Measurements from ENCODE around the gene LDB2. TPM values are rescaled to one million over a fixed set of nuclear protein-coding genes. Genes with fewer than 3 reads are reported as not detected.

LDB2 gene
- total RNA-seq, 1 experiment from 2014 or later, result not detected

DNA sequence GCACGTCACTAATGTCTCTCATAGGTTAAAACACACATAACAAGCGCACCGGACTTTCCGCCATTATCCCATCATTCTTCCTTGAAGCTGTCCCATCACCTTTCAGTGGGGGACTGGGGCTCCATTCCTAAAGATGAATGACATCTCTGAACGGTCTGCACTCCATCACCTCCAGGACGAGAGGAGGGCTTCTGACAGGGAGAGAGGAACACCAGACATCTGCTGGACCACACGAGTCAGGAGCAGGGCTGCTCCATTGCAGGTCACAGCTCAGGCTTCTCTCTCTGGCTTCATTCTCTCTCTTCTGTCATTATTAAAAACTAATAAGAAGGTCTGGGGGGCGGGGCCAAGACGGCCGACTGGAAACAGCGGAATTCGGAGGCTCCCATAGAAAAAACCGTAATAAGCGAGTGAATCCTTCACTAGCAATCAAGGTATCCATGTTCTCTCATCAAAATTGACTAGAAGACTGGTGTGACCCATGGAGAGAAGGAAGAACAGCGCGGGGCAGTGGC lies 289.8 kb downstream of the LDB2 start:
- H3K27ac Mint-ChIP-seq (ENCODE audit: unreplicated experiment), result no peak overlapping the region
- CTCF ChIA-PET, result no interaction called here
- no TSS peak for BruUV-seq (replicated peaks)
- TF ChIP-seq, protein P1, sequence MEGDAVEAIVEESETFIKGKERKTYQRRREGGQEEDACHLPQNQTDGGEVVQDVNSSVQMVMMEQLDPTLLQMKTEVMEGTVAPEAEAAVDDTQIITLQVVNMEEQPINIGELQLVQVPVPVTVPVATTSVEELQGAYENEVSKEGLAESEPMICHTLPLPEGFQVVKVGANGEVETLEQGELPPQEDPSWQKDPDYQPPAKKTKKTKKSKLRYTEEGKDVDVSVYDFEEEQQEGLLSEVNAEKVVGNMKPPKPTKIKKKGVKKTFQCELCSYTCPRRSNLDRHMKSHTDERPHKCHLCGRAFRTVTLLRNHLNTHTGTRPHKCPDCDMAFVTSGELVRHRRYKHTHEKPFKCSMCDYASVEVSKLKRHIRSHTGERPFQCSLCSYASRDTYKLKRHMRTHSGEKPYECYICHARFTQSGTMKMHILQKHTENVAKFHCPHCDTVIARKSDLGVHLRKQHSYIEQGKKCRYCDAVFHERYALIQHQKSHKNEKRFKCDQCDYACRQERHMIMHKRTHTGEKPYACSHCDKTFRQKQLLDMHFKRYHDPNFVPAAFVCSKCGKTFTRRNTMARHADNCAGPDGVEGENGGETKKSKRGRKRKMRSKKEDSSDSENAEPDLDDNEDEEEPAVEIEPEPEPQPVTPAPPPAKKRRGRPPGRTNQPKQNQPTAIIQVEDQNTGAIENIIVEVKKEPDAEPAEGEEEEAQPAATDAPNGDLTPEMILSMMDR (IDR thresholded peaks at IDR 0.05; ENCODE audit: unreplicated experiment), result no peak
- no peaks in the 10 kb centered on the region for H3K4me1 Mint-ChIP-seq (ENCODE audit: low read depth, unreplicated experiment)
- no peaks in the 10 kb centered on the region for H3K36me3 Mint-ChIP-seq (ENCODE audit: insufficient read depth, unreplicated experiment)
- intact Hi-C loops (cut with micrococcal nuclease; ENCODE audit: unreplicated experiment), result no loop called here
- H3K9me3 Mint-ChIP-seq (ENCODE audit: low read depth, unreplicated experiment), result peaks cover 2% of the 10 kb centered on the region
- no peaks in the 10 kb centered on the region for H3K27me3 Mint-ChIP-seq (ENCODE audit: unreplicated experiment)
- DNase-seq, result no peak
- no peak overlapping the region for H3K4me3 Mint-ChIP-seq (ENCODE audit: low read depth, unreplicated experiment)

DNA sequence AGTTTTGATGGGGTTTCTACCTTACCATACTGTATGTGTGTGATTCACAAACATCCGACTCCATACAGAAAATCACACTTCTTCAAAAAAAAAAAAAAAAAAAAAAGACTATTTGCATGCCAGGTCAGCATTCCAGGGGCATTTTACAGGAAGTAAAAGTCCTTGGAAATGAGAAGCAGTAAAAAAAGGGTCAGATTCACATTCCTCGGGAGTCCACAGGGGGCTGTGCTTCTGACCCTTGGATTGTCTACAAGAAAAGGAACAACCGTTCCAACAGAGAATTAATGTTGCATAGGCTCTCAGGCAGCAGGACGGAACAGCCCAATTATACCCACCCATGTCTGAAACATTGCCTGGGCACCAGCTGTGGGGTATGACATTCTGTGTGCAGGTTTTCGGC lies 290.3 kb downstream of the LDB2 start:
- Mint-ChIP-seq H3K4me1 (ENCODE audit: low read depth, unreplicated experiment) (no peaks in the 10 kb centered on the region), H3K4me3 (ENCODE audit: low read depth, unreplicated experiment) (no peak overlapping the region), H3K27ac (ENCODE audit: unreplicated experiment) (no peak overlapping the region), H3K27me3 (ENCODE audit: unreplicated experiment) (no peaks in the 10 kb centered on the region), H3K36me3 (ENCODE audit: insufficient read depth, unreplicated experiment) (no peaks in the 10 kb centered on the region), H3K9me3 (ENCODE audit: low read depth, unreplicated experiment) (peaks cover 2% of the 10 kb centered on the region)
- intact Hi-C loops (cut with micrococcal nuclease; ENCODE audit: unreplicated experiment), result no loop called here
- CTCF ChIA-PET, result no interaction called here
- TF ChIP-seq, protein P1 (IDR thresholded peaks at IDR 0.05; ENCODE audit: unreplicated experiment), result no peak
- no TSS peak for BruUV-seq (replicated peaks)
- DNase-seq, result no peak

DNA sequence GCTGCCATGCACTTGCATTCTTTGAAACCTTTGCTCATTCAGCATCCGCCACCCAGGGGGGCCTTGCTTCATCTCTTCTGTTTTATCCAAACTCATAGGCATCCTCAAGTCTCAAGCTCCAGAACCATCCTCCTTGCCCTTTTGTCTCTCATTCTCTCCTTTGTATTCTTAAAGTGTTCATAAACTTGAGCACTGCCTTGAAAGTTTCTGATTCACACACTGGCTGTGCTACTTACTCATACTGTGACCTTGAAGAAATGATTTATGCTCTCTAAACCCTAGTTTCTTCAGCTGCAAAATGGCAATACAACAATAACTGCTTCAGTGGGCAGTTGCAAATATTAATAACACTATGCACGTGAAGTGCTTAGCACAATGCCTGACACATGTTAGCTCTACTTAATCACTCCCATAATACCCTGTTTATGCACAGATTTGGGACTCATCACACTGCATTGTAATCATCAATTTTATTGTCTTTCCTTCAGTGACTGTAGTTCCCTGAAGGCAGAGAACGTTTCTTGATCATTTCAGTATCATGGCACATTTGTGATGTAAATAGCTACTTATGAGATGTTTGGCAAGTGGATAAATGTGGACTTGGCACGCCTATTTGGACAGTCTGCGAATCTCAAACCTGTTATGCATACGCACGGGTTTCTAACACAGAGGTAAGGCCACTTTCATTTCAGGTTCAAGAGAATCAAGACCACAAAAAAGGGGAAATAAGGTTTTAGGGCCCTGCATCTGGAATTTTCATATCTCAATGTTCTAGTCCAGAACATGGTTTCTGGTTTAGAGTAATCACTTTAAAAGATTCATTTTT lies 291.0 kb downstream of the LDB2 start:
- H3K36me3 Mint-ChIP-seq (ENCODE audit: insufficient read depth, unreplicated experiment), result no peaks in the 10 kb centered on the region
- TF ChIP-seq, protein P1 (IDR thresholded peaks at IDR 0.05; ENCODE audit: unreplicated experiment), result no peak
- no peak for DNase-seq
- CTCF ChIA-PET, result no interaction called here
- H3K9me3 Mint-ChIP-seq (ENCODE audit: low read depth, unreplicated experiment), result peaks cover 2% of the 10 kb centered on the region
- no peaks in the 10 kb centered on the region for H3K4me1 Mint-ChIP-seq (ENCODE audit: low read depth, unreplicated experiment)
- no peak overlapping the region for H3K4me3 Mint-ChIP-seq (ENCODE audit: low read depth, unreplicated experiment)
- no peak overlapping the region for H3K27ac Mint-ChIP-seq (ENCODE audit: unreplicated experiment)
- BruUV-seq (replicated peaks), result no TSS peak
- intact Hi-C loops (cut with micrococcal nuclease; ENCODE audit: unreplicated experiment), result no loop called here
- no peaks in the 10 kb centered on the region for H3K27me3 Mint-ChIP-seq (ENCODE audit: unreplicated experiment)

DNA sequence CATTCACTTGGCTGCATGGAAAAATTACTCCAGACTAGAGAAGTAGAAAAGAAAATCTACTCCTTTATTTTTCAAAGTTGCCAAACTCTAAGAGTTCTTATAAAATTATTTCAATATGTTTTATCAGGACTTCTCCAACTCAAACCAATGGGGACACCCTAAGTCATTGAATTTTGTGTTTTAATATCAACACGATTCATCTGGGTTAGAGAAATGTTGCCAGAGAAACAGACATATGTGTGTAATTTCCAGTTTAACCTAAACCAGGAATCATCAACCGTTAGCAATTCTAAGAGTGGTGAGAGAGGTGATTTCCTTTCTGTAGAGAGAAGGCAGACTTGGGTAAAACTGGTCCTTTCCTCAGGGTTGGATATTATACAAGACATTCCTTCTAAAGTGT lies 291.8 kb downstream of the LDB2 start:
- Mint-ChIP-seq H3K27me3 (ENCODE audit: unreplicated experiment) (no peaks in the 10 kb centered on the region), H3K4me1 (ENCODE audit: low read depth, unreplicated experiment) (no peaks in the 10 kb centered on the region), H3K27ac (ENCODE audit: unreplicated experiment) (no peak overlapping the region), H3K4me3 (ENCODE audit: low read depth, unreplicated experiment) (no peak overlapping the region), H3K9me3 (ENCODE audit: low read depth, unreplicated experiment) (peaks cover 3% of the 10 kb centered on the region), H3K36me3 (ENCODE audit: insufficient read depth, unreplicated experiment) (no peaks in the 10 kb centered on the region)
- intact Hi-C loops (cut with micrococcal nuclease; ENCODE audit: unreplicated experiment), result no loop called here
- CTCF ChIA-PET, result no interaction called here
- TF ChIP-seq, protein P1 (IDR thresholded peaks at IDR 0.05; ENCODE audit: unreplicated experiment), result no peak
- DNase-seq, result no peak
- BruUV-seq (replicated peaks), result no TSS peak

Measured in Calu3 (cell line).